ENCODE data around the gene ELF2.
"Not testable (repeated sequence)": the region's sequence is repeated elsewhere in the genome, so short reads cannot be mapped to it uniquely, and the experiment has no call there.

Gene ELF2

DNA sequence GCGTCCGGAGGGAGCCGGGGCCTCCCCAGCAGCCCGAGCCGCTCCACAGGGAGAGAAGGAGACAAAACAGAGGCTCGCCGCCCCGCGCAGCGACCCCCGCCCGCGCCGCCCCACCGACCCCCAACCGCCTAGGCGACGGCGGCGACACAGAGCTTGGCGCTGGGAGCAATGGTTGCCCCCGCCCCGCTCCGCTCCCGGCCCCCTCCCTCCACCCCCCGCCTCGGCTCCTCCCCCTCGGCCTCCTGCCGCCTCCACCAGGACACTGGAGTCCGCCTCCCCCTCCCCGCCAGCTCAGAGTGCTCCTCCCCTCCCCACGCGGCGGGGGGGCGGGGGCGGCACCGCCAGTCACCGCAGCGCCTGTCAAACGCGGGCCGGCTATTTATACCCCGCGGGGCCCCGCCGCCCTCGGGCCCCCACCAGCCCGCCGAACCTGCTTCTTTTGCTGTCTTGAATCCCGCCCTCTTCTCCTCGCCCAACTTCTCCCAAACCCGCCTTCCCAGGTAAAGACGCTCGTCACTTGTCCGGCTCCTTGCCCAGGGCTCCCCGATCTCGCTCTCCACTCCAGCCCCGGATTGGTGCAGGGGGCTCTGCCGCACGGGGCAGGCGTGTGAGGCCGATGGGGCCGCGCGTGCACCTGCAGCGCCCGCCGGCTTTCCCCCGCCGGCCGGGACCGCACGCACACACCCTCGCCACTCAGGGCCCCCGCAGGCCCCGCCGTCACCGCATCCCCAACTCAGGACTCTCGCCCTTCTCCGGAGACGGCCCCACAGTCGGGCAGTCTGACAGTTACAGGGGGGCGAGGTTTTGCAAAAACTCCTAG is at the start of gene ELF2:
Gene ELF2, minus strand, starts transcription at position 170 of the 820 bp plus-strand sequence. CDS start 39,517 bp downstream, outside the sequence.
- peak; percentile 73 for DNase-seq (ENCODE audit: low spot score)

DNA sequence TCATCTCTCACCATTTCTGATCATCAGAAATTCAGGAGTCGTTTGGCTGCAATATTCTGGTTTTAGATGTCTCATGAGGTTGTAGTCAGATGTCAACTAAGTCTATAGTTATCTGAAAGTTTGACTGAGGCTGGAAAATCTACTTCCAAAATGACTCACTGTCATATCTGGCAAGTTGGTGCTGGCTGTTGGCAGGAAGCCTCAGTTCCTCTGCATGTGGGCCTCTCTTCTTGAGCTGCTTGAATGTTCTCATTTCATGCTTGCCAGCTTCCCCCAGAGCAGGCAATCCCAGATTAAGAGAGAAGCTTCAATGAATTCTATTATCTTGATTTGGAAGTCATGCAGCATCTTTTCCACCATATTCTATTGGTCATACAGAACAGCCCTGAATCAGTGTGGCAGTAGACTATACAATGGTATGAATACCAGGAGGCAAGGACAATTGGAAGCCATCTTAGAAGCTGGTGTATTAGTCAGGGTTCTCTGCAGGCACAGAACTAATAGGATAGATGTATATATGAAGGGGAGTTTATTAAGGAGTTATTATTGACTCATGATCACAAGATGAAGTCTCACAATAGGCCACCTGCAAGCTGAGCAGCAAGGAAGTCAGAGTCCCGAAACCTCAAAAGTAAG is 46.8 kb upstream of the ELF2 start:
- no peak for DNase-seq (ENCODE audit: low spot score)

- no peak for DNase-seq (ENCODE audit: low spot score)
These were observed 45.2 kb upstream of the ELF2 start for GRCh38 chr4:139222215-139222614.

- no peak for DNase-seq (ENCODE audit: low spot score)
These were observed 44.7 kb upstream of the ELF2 start for GRCh38 chr4:139221687-139222086.

DNA sequence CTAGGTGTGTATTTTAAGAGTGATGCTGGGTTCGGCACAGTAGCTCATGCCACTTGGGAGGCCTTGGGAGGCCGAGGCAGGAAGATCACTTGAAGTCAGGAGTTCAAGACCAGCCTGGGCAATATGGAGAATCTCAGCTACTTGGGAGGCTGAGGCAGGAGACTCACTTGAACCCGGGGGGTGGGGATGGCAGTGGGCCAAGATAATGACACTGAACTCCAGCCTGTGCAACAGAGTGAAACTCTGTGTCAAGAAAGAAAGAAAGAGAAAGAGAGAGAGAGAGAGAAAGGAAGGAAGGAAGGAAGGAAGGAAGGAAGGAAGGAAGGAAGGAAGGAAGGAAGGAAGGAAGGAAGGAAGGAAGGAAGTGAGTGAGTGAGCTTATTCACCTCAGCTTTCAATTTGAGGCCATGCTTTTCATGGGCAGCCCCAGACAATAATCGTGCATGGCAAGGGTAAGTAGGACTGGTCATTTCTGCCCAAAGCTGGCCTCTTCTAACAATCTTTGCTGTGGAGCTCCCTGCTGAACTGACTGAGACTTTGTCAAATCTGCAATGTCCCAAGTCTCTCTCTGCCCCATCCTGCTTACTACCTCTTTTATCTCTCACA is 42.5 kb upstream of the ELF2 start:
- DNase-seq (ENCODE audit: low spot score), result no peak

DNA sequence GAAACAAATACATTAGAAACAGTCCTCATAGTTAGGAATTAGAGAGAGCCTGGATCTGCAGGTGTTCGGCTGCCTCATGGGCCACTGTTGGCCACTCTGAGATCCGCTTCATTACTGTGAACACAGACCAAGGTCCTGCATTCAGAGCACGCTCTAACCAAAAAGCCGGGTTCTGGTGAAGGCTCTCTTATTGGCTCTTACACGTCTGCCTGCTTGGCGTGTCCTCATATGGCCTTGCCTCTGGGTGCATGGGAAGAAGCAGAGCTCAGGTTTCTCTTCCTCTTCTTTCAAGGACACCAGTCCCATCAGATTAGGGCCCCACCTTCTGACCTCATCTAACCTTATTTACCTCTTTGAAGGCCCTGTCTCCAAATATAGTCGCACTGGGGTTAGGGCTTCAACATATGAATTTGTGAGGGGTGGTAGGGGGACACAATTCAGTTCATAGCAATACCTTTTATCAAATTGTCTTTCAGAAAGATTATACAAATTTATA is 37.1 kb upstream of the ELF2 start:
- no peak for DNase-seq (ENCODE audit: low spot score)

- DNase-seq (ENCODE audit: low spot score), result not testable (repeated sequence)
These were observed 36.6 kb upstream of the ELF2 start for GRCh38 chr4:139213633-139214032.

- DNase-seq (ENCODE audit: low spot score), result no peak
These were observed 35.9 kb upstream of the ELF2 start for GRCh38 chr4:139212900-139213299.

DNA sequence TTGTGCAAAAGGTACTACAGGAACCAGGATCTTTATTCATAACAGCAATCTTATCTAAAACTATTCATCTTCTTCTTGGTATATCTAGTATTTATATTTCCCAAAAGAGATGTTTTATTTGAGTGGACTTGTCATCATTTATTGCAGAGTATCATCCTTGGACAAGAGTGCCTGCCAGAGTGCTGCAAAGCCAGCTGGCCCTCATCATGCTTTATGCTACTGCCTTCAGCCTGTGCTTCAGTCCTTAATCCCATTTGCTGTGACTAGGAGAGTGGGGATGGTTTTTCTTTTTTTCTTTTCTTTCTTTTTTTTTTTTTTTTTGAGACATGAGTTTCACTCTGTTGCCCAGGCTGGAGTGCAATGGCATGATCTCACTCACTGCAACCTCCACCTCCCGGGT is 33.5 kb upstream of the ELF2 start:
- DNase-seq (ENCODE audit: low spot score), result no peak

- DNase-seq (ENCODE audit: low spot score), result no peak
These were observed 32.5 kb upstream of the ELF2 start for GRCh38 chr4:139209470-139210063.

DNA sequence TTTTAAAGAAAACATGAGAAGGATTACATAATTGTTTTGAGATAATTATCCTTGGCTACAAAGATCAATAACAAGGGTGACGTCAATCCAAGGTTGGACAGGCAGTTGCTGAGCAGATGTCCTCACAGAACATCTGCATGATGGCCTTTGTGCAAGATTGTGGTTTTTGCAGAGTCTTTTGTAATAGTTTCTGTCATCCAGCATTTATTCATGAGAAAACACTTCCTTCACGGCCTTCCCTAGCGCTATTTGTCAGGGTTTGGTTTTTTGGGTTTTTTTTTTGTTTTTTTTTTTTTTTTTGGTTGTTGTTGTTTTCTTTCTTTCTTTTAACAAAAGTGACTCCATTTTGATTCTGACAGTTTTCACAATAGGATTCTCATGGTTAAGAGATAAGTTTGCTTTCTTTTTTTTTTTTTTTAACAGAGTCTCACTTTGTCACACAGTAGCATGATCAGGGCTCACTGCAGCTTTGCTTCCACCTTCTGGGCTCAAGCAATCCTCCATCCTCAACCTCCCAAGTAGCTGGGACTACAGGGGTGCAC is 31.5 kb upstream of the ELF2 start:
- DNase-seq (ENCODE audit: low spot score), result no peak

DNA sequence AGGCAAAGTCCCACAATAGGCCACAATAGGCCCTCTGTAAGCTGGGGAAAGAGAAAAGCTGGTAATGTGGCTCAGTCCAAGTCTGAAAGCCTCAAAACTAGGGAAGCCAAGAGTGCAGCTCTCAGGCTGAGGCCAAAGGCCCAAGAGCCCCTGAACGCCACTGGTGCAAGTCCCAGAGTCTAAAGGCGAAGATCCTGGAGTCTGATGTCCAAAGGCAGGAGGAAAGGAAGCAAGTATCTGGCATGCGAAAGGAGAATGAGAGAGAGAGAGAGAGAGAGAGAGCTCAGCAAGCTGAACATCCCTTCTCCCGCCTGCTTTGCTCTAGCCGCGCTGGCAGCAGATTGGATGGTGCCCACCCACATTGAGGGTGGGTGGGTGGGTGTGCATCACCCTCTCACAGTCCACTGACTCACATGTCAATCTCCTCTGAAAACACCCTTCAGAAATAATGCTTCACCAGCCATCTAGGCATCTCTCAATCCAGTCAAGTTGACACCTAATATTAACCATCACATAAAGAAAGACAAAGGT is 30.9 kb upstream of the ELF2 start:
- DNase-seq (ENCODE audit: low spot score), result no peak

GRCh38 chr4:139207247-139207646 is 30.2 kb upstream of the ELF2 start:
- DNase-seq (ENCODE audit: low spot score), result no peak

GRCh38 chr4:139202991-139203390 is 26.0 kb upstream of the ELF2 start:
- DNase-seq (ENCODE audit: low spot score), result no peak

GRCh38 chr4:139200506-139200905 is 23.5 kb upstream of the ELF2 start:
- DNase-seq (ENCODE audit: low spot score), result no peak

- no peak for DNase-seq (ENCODE audit: low spot score)
These were observed 23.1 kb upstream of the ELF2 start for GRCh38 chr4:139200102-139200501.

- not testable (repeated sequence) for DNase-seq (ENCODE audit: low spot score)
These were observed 20.2 kb upstream of the ELF2 start for GRCh38 chr4:139197214-139197613.

GRCh38 chr4:139196462-139196861 is 19.4 kb upstream of the ELF2 start:
- no peak for DNase-seq (ENCODE audit: low spot score)

- no peak for DNase-seq (ENCODE audit: low spot score)
These were observed 14.4 kb upstream of the ELF2 start for GRCh38 chr4:139191373-139191772.

DNA sequence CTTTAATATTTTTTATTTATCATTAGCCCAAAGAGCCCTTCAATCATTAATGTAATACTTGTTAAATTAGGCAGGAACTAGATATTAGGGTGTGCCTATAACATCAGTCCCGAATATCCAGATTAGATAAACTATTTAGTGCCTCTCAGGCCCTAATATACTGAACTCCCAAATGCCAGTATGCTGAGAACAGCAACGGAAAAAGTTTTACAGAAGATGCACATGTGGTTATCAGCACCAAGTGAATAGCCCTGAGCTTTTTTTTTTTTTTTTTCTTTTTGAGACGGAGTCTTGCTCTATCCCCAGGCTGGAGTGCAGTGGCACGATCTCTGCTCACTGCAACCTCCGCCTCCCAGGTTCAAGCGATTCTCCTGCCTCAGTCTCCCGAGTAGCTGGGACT is 13.0 kb upstream of the ELF2 start:
- no peak for DNase-seq (ENCODE audit: low spot score)

DNA sequence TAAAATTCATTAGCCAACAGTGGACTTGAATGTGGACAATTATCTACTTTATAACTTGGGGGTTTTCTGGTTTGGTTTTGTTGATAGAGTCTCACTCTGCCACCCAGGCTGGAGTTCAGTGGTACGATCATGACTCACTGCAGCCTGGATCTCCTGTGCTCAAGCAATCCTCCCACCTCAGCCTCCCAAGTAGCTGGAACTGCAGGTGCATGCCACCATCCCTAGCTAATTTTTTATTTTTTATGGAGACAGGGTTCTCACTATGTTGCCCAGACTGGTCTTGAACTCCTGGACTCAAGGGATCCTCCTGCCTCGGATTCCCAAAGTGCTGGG is 12.4 kb upstream of the ELF2 start:
- no peak for DNase-seq (ENCODE audit: low spot score)

Measured in SW480 (cell line).